OCI-LY3 (cell line): Measurements from ENCODE around the gene VTCN1.

Experiments
- H2AFZ ChIP-seq: fragments of 200-600, 300-600 bp; shearing (Covaris generic); 2 replicates; pipeline ENCODE4 v1.6.0; 2014; ENCODE audit warnings: antibody characterized with exemption, low read depth, low read length
- H3K27ac ChIP-seq: fragments of 200-600, 300-600 bp; sonication (generic); 2 replicates; pipeline ENCODE4 v1.5.1; 2014; ENCODE audit warnings: mild to moderate bottlenecking, low read length, moderate library complexity, mixed read lengths
- H3K27me3 ChIP-seq: fragments of 200-600, 300-600 bp; sonication (generic); 2 replicates; pipeline ENCODE4 v1.6.1; 2014; ENCODE audit warnings: low read depth, low read length, mixed read lengths
- H3K36me3 ChIP-seq: fragments of 200-600, 300-600 bp; sonication (generic); replicated peaks from 2 replicates; pipeline ENCODE3; 2014; ENCODE audit warnings: low read depth, low read length, mixed read lengths
- H3K4me1 ChIP-seq: fragments of 300-600, 200-600 bp; sonication (generic); 2 replicates; pipeline ENCODE4 v1.6.1; 2014; ENCODE audit warnings: low read length, mixed read lengths
- H3K4me2 ChIP-seq: fragments of 200-600, 300-600 bp; sonication (generic); 2 replicates; pipeline ENCODE4 v1.6.1; 2014; ENCODE audit warnings: low read length, mixed read lengths
- H3K4me3 ChIP-seq: fragments of 300-600, 200-600 bp; sonication (generic); 2 replicates; pipeline ENCODE4 v1.5.1; 2014; ENCODE audit warnings: antibody characterized with exemption, mild to moderate bottlenecking, low read length, moderate library complexity
- H3K79me2 ChIP-seq: fragments of 300-600, 200-600 bp; shearing (Covaris generic); 2 replicates; pipeline ENCODE4 v1.6.1; 2014; ENCODE audit warnings: mild to moderate bottlenecking, low read length, mixed read lengths
- H3K9ac ChIP-seq: fragments of 300-600, 200-600 bp; shearing (Covaris generic); 2 replicates; pipeline ENCODE4 v1.6.0; 2014; ENCODE audit warnings: mild to moderate bottlenecking, low read length, moderate library complexity
- H3K9me3 ChIP-seq: fragments of 200-600, 300-600 bp; shearing (Covaris generic); 2 replicates; pipeline ENCODE4 v1.6.1; 2014; ENCODE audit warnings: low read length, mixed read lengths; ENCODE audit not compliant: insufficient read depth
- H4K20me1 ChIP-seq: fragments of 200-600, 300-600 bp; sonication (generic); 2 replicates; pipeline ENCODE4 v1.6.1; 2016; ENCODE audit warnings: low read length, mixed read lengths; ENCODE audit not compliant: insufficient read depth
- CTCF ChIP-seq: fragments of 200-600, 300-600 bp; sonication (generic); IDR thresholded peaks from 2 replicates; pipeline ENCODE4 v1.5.1; 2014; ENCODE audit warnings: antibody characterized with exemption, low read length, low read depth
- EZH2phosphoT487 ChIP-seq: fragments of 200-600 bp; shearing (Covaris generic); IDR thresholded peaks from 2 replicates; pipeline ENCODE4 v1.6.1; 2018; ENCODE audit warnings: antibody characterized with exemption, mixed run types, low read depth

VTCN1 gene

GRCh38 chr1:117240547-117240946 is 29.8 kb upstream of the VTCN1 start:
- Histone ChIP-seq H3K9me3 (no peaks in the 10 kb centered on the region), H3K4me3 (no peak overlapping the region), H3K9ac (no peak overlapping the region), H3K36me3 (no peaks in the 10 kb centered on the region), H3K27ac (no peak overlapping the region), H2AFZ (no peak overlapping the region), H3K4me2 (no peak overlapping the region), H4K20me1 (no peaks in the 10 kb centered on the region), H3K4me1 (no peaks in the 10 kb centered on the region), H3K27me3 (no peaks in the 10 kb centered on the region), H3K79me2 (no peaks in the 10 kb centered on the region)
- no peak for TF ChIP-seq CTCF
- no peak for TF ChIP-seq EZH2phosphoT487

- Histone ChIP-seq H3K4me3 (no peak overlapping the region), H3K4me1 (no peaks in the 10 kb centered on the region), H3K36me3 (no peaks in the 10 kb centered on the region), H3K9me3 (no peaks in the 10 kb centered on the region), H4K20me1 (no peaks in the 10 kb centered on the region), H3K27ac (no peak overlapping the region), H2AFZ (no peak overlapping the region), H3K79me2 (no peaks in the 10 kb centered on the region), H3K9ac (no peak overlapping the region), H3K4me2 (no peak overlapping the region), H3K27me3 (no peaks in the 10 kb centered on the region)
- TF ChIP-seq CTCF (no peak), EZH2phosphoT487 (no peak)
Observed at GRCh38 chr1:117239467-117239866, 28.7 kb upstream of the VTCN1 start.

- no peak for TF ChIP-seq EZH2phosphoT487
- Histone ChIP-seq H2AFZ (no peak overlapping the region), H3K4me2 (no peak overlapping the region)
Observed at GRCh38 chr1:117237726-117238381, 27.1 kb upstream of the VTCN1 start.

GRCh38 chr1:117235863-117236465 is 25.2 kb upstream of the VTCN1 start:
- H3K27ac ChIP-seq: no peak overlapping the region
- H3K9me3 ChIP-seq: no peaks in the 10 kb centered on the region
- H3K4me3 ChIP-seq: no peak overlapping the region
- no peaks in the 10 kb centered on the region for H4K20me1 ChIP-seq
- H3K9ac ChIP-seq: no peak overlapping the region
- no peak overlapping the region for H3K4me2 ChIP-seq
- H2AFZ ChIP-seq: no peak overlapping the region
- H3K27me3 ChIP-seq: no peaks in the 10 kb centered on the region
- TF ChIP-seq EZH2phosphoT487 (no peak), CTCF (no peak)
- H3K36me3 ChIP-seq: no peaks in the 10 kb centered on the region
- no peaks in the 10 kb centered on the region for H3K79me2 ChIP-seq
- no peaks in the 10 kb centered on the region for H3K4me1 ChIP-seq

More at GRCh38 chr1:117237726-117238381, 27.1 kb upstream of the VTCN1 start:
- Histone ChIP-seq H3K79me2 (no peaks in the 10 kb centered on the region), H3K4me1 (no peaks in the 10 kb centered on the region), H3K9me3 (no peaks in the 10 kb centered on the region), H3K9ac (no peak overlapping the region), H3K27ac (no peak overlapping the region), H3K36me3 (no peaks in the 10 kb centered on the region), H4K20me1 (no peaks in the 10 kb centered on the region), H3K4me3 (no peak overlapping the region), H3K27me3 (no peaks in the 10 kb centered on the region)
